HepG2 (cell line): ENCODE measurements around the gene ERRFI1. TPM values are rescaled to one million over a fixed set of nuclear protein-coding genes. Genes with fewer than 3 reads are reported as not detected.

Experiments used
- ATAC-seq: fragments of 200-7000 bp; cut with Tn5 transposase; 3 replicates; pipeline ENCODE4 v1.9.1; 2020; ENCODE audit warnings: mild to moderate bottlenecking, moderate library complexity
- BruUV-seq: library from RNA; stranded (reverse); fragments of 400-500 nt; replicated peaks from 2 replicates; lab custom pipeline; 2021; lab: Mats Ljungman, UMichigan
- CTCF ChIA-PET: fragments of 300-600 bp; formaldehyde crosslinking; extraction: SDS; loops from one replicate; lab custom pipeline; 2021; ENCODE audit warnings: low total read pairs, inconsistent platforms, low intra/inter-chr PET ratio; lab: Yijun Ruan, JAX
- POLR2A ChIA-PET: fragments of 350-600 bp; sonication (Branson Sonifier 250); formaldehyde crosslinking; loops from one replicate; lab custom pipeline; 2020; ENCODE audit warnings: antibody characterized with exemption, inconsistent platforms; lab: Yijun Ruan, JAX
- DNase-seq: peaks from one replicate; pipeline ENCODE4 v3.0.0-alpha.2; 2015; ENCODE audit warnings: low spot score
- FAIRE-seq: peaks from 3 replicates; lab custom pipeline; 2011; peaks lifted over from hg19 to GRCh38; lab: Jason Lieb, UNC
- H2AFZ ChIP-seq: one replicate; pipeline ENCODE4 v1.6.1; 2011; ENCODE audit warnings: low read length, inconsistent platforms
- H3K27ac ChIP-seq: fragments of 300-600 bp; 3 replicates; pipeline ENCODE4 v1.8.0; 2011; ENCODE audit warnings: mixed run types, mild to moderate bottlenecking, mixed read lengths, low read length, inconsistent platforms; ENCODE audit not compliant: insufficient read depth; ENCODE audit errors: extremely low read length
- H3K27me3 ChIP-seq, 2 experiments: fragments of 200-600 bp in 1 of 2; 2 replicates in 1 of 2; 3 replicates in 1 of 2; pipeline versions ENCODE4 v1.6.0 to v1.8.0; 2011; ENCODE audit warnings: low read length in 2 of 2, mild to moderate bottlenecking in 2 of 2, moderate library complexity in 2 of 2, inconsistent platforms in 1 of 2; ENCODE audit not compliant: insufficient read depth in 2 of 2, control insufficient read depth in 1 of 2
- H3K36me3 ChIP-seq, 2 experiments: fragments of 200-600 bp in 1 of 2; replicated peaks in 1 of 2; 2 replicates in 1 of 2; 3 replicates in 1 of 2; pipeline versions ENCODE4 v1.5.1 to v1.8.0; 2011; ENCODE audit warnings: low read length in 2 of 2, inconsistent platforms in 1 of 2; ENCODE audit not compliant: insufficient read depth in 2 of 2, control insufficient read depth in 1 of 2
- H3K4me1 ChIP-seq: 2 replicates; pipeline ENCODE4 v1.5.1; 2012; ENCODE audit warnings: low read length, inconsistent platforms; ENCODE audit not compliant: insufficient read depth
- H3K4me2 ChIP-seq: 2 replicates; pipeline ENCODE4 v1.6.0; 2011; ENCODE audit warnings: low read depth, low read length, inconsistent platforms
- H3K4me3 ChIP-seq, 3 experiments: fragments of 200-600 bp in 1 of 3; sonication (generic), shearing (Covaris generic) in 1 of 3; replicated peaks in 1 of 3; 2 replicates each; pipeline ENCODE4 v1.5.1; 2011 to 2016; ENCODE audit warnings: low read length in 3 of 3, inconsistent platforms in 2 of 3, low read depth in 2 of 3, mild to moderate bottlenecking in 2 of 3, control low read depth in 1 of 3, mixed read lengths in 1 of 3; ENCODE audit not compliant: insufficient read depth in 1 of 3
- H3K79me2 ChIP-seq: one replicate; pipeline ENCODE4 v1.6.1; 2011; ENCODE audit warnings: low read length, inconsistent platforms; ENCODE audit not compliant: insufficient read depth
- H3K9ac ChIP-seq: 2 replicates; pipeline ENCODE4 v1.6.0; 2011; ENCODE audit warnings: mild to moderate bottlenecking, low read depth, low read length, inconsistent platforms; ENCODE audit not compliant: insufficient read depth
- H3K9me3 ChIP-seq: 2 replicates; pipeline ENCODE4 v1.5.1; 2012; ENCODE audit warnings: mild to moderate bottlenecking, low read length
- H4K20me1 ChIP-seq: 2 replicates; pipeline ENCODE4 v1.6.0; 2011; ENCODE audit warnings: inconsistent platforms, mild to moderate bottlenecking, low read length, moderate library complexity; ENCODE audit not compliant: insufficient read depth
- AGO2 ChIP-seq: fragments of 200-400 bp; formaldehyde crosslinking; optimal IDR thresholded peaks from 2 replicates; pipeline ENCODE3; 2017; ENCODE audit warnings: mild to moderate bottlenecking, low read depth, low read length, moderate library complexity
- POLR2AphosphoS5 ChIP-seq: IDR thresholded peaks from 2 replicates; pipeline ENCODE4 v1.6.1; 2012; ENCODE audit warnings: low read depth, low read length
- RBM22 ChIP-seq: fragments of 200-400 bp; formaldehyde crosslinking; optimal IDR thresholded peaks from 2 replicates; pipeline ENCODE3; 2017; ENCODE audit warnings: mild to moderate bottlenecking, low read length, moderate library complexity
- ZIK1 ChIP-seq: sonication (generic); formaldehyde crosslinking; IDR thresholded peaks from 2 replicates; pipeline ENCODE4 v1.5.0; 2020; ENCODE audit warnings: mild to moderate bottlenecking, low read depth, missing genetic modification reagents, borderline replicate concordance
- ZKSCAN1 ChIP-seq: fragments of 150-350 bp; IDR thresholded peaks from 2 replicates; pipeline ENCODE4 v1.6.1; 2014; ENCODE audit warnings: low read length
- ZNF264 ChIP-seq: sonication (generic); formaldehyde crosslinking; IDR thresholded peaks from 2 replicates; pipeline ENCODE4 v1.4.0; 2020; ENCODE audit warnings: missing genetic modification reagents
- WGBS: methylation state at CpG from one replicate; pipeline ENCODE4 v1.1.6; 2017; ENCODE audit warnings: low lambda C conversion rate; 5-methylcytosine and 5-hydroxymethylcytosine counted together
- in situ Hi-C: cut with HindIII; loops from 2 replicates; pipeline ENCODE4 v1.10.0; 2017; ENCODE audit warnings: low pct_unique_long_range_greater_than_20kb; ENCODE audit not compliant: extremely low pct_ligation_motif_present
- intact Hi-C: fragments of 100-400 bp; cut with micrococcal nuclease; formaldehyde crosslinking; loops from one replicate; pipeline ENCODE4 v1.10.0; 2022; ENCODE audit not compliant: unreplicated experiment
- polyA plus RNA-seq, 8 experiments: library from polyadenylated mRNA; depleted of rRNA in 3 of 8; stranded (reverse) in 7 of 8; unstranded in 1 of 8; fragments of >200 nt; fragmentation: Illumina TruSeq in 4 of 8; extraction: Trizol in 4 of 8; gene quantifications; 2 replicates each; pipeline versions ENCODE4 v1.2.1 to v1.2.3, GENCODE V29; 2011 to 2016; ENCODE audit warnings: low read depth in 4 of 8, missing spikeins in 1 of 8, mixed read lengths in 1 of 8; ENCODE audit not compliant: insufficient read depth in 1 of 8
- total RNA-seq, 5 experiments: library from RNA; depleted of rRNA; stranded (reverse); fragments of >200 nt; fragmentation: Illumina TruSeq; extraction: Trizol; gene quantifications; 2 replicates each; pipeline ENCODE4 v1.2.3, GENCODE V29; 2016; ENCODE audit warnings: low read depth in 1 of 5
- TF ChIP-seq, protein P1 (sequence below): sonication (generic); formaldehyde crosslinking; IDR thresholded peaks from 2 replicates; pipeline ENCODE4 v1.8.1; 2022; ENCODE audit warnings: mild to moderate bottlenecking, missing genetic modification reagents
- TF ChIP-seq, protein P2 (sequence below): sonication (generic); formaldehyde crosslinking; IDR thresholded peaks from 2 replicates; pipeline ENCODE4 v1.8.1; 2022; ENCODE audit warnings: low read depth, mild to moderate bottlenecking, missing genetic modification reagents
- TF ChIP-seq, protein P3 (sequence below): sonication (generic); formaldehyde crosslinking; IDR thresholded peaks from 2 replicates; pipeline ENCODE4 v1.8.0; 2022; ENCODE audit warnings: low read depth, missing genetic modification reagents

The ERRFI1 gene
- total and polyA plus RNA-seq, 2 of the 13 experiments (the other 11 are each of a cell fraction or from before 2014, with no cell fraction given) = 84.4 to 753 TPM

DNA sequence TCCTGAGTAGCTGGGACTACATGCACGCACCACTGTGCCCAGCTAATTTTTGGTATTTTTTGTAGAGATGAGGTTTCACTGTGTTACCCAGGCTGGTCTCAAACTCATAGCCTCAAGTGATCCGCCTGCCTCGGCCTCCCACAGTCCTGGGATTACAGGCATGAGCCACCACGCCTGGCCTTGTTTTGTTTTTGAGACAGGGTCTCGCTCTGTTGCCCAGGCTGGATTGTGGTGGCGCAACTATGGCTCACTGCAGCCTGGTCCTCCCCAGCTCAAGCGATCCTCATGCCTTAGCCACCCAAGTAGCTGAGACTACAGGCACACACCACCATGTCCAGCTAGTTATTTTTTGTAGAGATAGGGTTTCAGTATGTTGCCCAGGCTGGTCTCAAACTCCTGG lies 38.6 kb downstream of the ERRFI1 start:
- no peaks in the 10 kb centered on the region for H4K20me1 ChIP-seq
- DNase-seq (no peak), FAIRE-seq (no peak), ATAC-seq (no peak)
- ChIA-PET POLR2A (no interaction called here), CTCF (no interaction called here)
- BruUV-seq = no TSS peak
- 0 out of 2 replicates have a peak, but pooled peaks cover 2% of the 10 kb centered on the region for H3K4me1 ChIP-seq
- in situ Hi-C loops (no loop called here), intact Hi-C loops (no loop called here)
- H3K9me3 ChIP-seq = no peaks in the 10 kb centered on the region
- no peak overlapping the region for H3K27ac ChIP-seq
- no peak overlapping the region for H2AFZ ChIP-seq
- peaks cover 16 to 43% of the 10 kb centered on the region in 2 experiments; a peak in 4 of 5 replicates for H3K36me3 ChIP-seq
- H3K4me2 ChIP-seq = no peak overlapping the region
- 98% methylated on average over 5 of the region's 7 CpGs for WGBS
- H3K27me3 ChIP-seq = no peaks in the 10 kb centered on the region; a peak in 1 of 5 replicates
- no peak overlapping the region for H3K4me3 ChIP-seq
- peaks cover 3% of the 10 kb centered on the region for H3K79me2 ChIP-seq
- TF ChIP-seq ZIK1 (CRISPR knock-in tag) (no peak), ZNF264 (CRISPR knock-in tag) (no peak)
- TF ChIP-seq, protein P1, sequence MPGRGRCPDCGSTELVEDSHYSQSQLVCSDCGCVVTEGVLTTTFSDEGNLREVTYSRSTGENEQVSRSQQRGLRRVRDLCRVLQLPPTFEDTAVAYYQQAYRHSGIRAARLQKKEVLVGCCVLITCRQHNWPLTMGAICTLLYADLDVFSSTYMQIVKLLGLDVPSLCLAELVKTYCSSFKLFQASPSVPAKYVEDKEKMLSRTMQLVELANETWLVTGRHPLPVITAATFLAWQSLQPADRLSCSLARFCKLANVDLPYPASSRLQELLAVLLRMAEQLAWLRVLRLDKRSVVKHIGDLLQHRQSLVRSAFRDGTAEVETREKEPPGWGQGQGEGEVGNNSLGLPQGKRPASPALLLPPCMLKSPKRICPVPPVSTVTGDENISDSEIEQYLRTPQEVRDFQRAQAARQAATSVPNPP (CRISPR knock-in tag) = no peak
- no peak overlapping the region for H3K9ac ChIP-seq

DNA sequence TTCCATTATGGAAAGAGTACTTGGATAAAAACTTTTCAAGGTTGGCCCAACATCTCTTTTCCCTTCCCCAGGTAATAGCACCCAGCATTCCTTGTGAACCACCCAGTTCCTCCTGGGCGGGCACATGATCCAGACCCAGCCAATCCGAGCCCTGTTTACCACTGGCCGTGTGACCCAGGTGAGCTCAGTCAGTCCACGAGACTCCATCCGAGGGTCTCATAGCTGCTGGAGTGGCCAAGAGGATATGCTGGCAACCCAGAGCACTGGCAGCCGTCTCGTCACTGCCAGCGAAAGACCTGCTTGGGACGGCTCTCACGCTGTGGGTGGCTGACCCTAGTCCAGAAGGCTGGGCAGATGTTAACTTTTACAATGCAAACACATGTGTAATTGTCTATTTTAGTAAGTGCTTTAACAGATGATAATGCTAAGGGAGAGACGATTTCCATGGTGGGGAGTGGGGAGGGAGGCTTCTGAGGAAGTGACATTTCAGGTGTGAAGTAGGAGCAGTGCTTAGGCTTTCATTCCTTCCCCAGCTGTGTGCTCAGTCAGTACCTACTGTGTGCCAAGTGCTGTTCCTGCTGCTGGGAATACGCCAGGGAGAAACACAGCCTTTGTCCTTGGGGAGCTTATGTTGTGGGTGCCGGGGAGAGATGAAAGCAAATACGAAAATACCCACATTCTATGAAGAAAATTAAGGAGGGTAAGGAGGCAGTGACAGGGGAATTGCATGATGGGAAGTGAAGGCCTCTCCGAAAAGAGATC lies 40.1 kb downstream of the ERRFI1 start:
- WGBS = 97% methylated on average over 15 of the region's 15 CpGs
- H3K27me3 ChIP-seq = no peaks in the 10 kb centered on the region; a peak in 1 of 5 replicates
- no peak for ATAC-seq
- H2AFZ ChIP-seq = no peak overlapping the region
- ChIA-PET CTCF (no interaction called here), POLR2A (no interaction called here)
- H3K9ac ChIP-seq = no peak overlapping the region
- FAIRE-seq = no peak
- 0 out of 2 replicates have a peak, but pooled peaks cover 5% of the 10 kb centered on the region for H3K4me1 ChIP-seq
- peaks cover 3% of the 10 kb centered on the region for H3K79me2 ChIP-seq
- H4K20me1 ChIP-seq = no peaks in the 10 kb centered on the region
- TF ChIP-seq AGO2 = peak; percentile 44
- 0 out of 2 replicates have a peak, but pooled peaks have one; percentile 13 for TF ChIP-seq POLR2AphosphoS5
- 0 out of 2 replicates have a peak, but pooled peaks have one; percentile 47 for TF ChIP-seq ZKSCAN1
- peak; percentile 11 for TF ChIP-seq RBM22
- TF ChIP-seq, protein P2, sequence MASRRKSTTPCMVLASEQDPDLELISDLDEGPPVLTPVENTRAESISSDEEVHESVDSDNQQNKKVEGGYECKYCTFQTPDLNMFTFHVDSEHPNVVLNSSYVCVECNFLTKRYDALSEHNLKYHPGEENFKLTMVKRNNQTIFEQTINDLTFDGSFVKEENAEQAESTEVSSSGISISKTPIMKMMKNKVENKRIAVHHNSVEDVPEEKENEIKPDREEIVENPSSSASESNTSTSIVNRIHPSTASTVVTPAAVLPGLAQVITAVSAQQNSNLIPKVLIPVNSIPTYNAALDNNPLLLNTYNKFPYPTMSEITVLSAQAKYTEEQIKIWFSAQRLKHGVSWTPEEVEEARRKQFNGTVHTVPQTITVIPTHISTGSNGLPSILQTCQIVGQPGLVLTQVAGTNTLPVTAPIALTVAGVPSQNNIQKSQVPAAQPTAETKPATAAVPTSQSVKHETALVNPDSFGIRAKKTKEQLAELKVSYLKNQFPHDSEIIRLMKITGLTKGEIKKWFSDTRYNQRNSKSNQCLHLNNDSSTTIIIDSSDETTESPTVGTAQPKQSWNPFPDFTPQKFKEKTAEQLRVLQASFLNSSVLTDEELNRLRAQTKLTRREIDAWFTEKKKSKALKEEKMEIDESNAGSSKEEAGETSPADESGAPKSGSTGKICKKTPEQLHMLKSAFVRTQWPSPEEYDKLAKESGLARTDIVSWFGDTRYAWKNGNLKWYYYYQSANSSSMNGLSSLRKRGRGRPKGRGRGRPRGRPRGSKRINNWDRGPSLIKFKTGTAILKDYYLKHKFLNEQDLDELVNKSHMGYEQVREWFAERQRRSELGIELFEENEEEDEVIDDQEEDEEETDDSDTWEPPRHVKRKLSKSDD (CRISPR knock-in tag) = no peak
- TF ChIP-seq, protein P3, sequence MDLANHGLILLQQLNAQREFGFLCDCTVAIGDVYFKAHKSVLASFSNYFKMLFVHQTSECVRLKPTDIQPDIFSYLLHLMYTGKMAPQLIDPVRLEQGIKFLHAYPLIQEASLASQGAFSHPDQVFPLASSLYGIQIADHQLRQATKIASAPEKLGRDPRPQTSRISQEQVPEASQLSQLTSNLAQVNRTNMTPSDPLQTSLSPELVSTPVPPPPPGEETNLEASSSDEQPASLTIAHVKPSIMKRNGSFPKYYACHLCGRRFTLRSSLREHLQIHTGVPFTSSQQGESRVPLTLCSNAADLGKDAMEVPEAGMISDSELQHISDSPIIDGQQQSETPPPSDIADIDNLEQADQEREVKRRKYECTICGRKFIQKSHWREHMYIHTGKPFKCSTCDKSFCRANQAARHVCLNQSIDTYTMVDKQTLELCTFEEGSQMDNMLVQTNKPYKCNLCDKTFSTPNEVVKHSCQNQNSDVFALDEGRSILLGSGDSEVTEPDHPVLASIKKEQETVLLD (CRISPR knock-in tag) = no peak
- BruUV-seq = no TSS peak
- H3K9me3 ChIP-seq = no peaks in the 10 kb centered on the region
- H3K4me3 ChIP-seq = no peak overlapping the region
- H3K4me2 ChIP-seq = no peak overlapping the region
- H3K36me3 ChIP-seq = peaks cover 19 to 49% of the 10 kb centered on the region in 2 experiments
- in situ Hi-C loops (no loop called here), intact Hi-C loops (no loop called here)
- H3K27ac ChIP-seq = no peak overlapping the region
- DNase-seq = no peak
